SK-N-SH (cell line): ENCODE data around the gene DUSP28. TPM values are rescaled to one million over a fixed set of nuclear protein-coding genes. Genes with fewer than 3 reads are reported as not detected.

Experiments used
- CTCF ChIA-PET: fragments of 300-600, 350-600 bp; formaldehyde crosslinking; extraction: SDS; loops from one replicate; lab custom pipeline; 2021; lab: Yijun Ruan, JAX
- POLR2A ChIA-PET: fragments of 350-600 bp; sonication (Branson Sonifier 250); formaldehyde crosslinking; extraction: SDS; loops from one replicate; lab custom pipeline; 2020; ENCODE audit warnings: antibody characterized with exemption, inconsistent platforms; lab: Yijun Ruan, JAX
- DNase-seq: peaks from one replicate; pipeline ENCODE4 v3.0.0; 2012
- H2AFZ ChIP-seq: fragments of 200-600 bp; sonication (generic); 2 replicates; pipeline ENCODE4 v1.8.1; 2016; ENCODE audit warnings: antibody characterized with exemption, mild to moderate bottlenecking, low read depth
- H3F3A ChIP-seq: fragments of 200-600 bp; sonication (generic); replicated peaks from 2 replicates; pipeline ENCODE3; 2016; ENCODE audit warnings: antibody characterized with exemption, mild to moderate bottlenecking; ENCODE audit not compliant: insufficient read depth
- H3K27ac ChIP-seq, 2 experiments: fragments of 200-500 bp in 1 of 2; fragments of 200-600 bp in 1 of 2; sonication (Bioruptor generic) in 1 of 2; sonication (generic), shearing (Covaris generic) in 1 of 2; 2 replicates each; pipeline versions ENCODE4 v1.5.1 to v1.6.1; 2014 to 2016; ENCODE audit warnings: low read depth in 2 of 2, inconsistent platforms in 1 of 2, low read length in 1 of 2, mild to moderate bottlenecking in 1 of 2, mixed read lengths in 1 of 2
- H3K27me3 ChIP-seq: fragments of 200-600 bp; sonication (generic), shearing (Covaris generic); 2 replicates; pipeline ENCODE4 v1.6.1; 2016; ENCODE audit warnings: mixed run types; ENCODE audit not compliant: insufficient read depth
- H3K36me3 ChIP-seq, 2 experiments: fragments of 200-500 bp in 1 of 2; fragments of 200-600 bp in 1 of 2; sonication (Bioruptor generic) in 1 of 2; sonication (generic) in 1 of 2; replicated peaks in 1 of 2; 2 replicates each; pipeline versions ENCODE3 to v1.5.1; 2014 to 2016; ENCODE audit warnings: low read length in 1 of 2, mild to moderate bottlenecking in 1 of 2; ENCODE audit not compliant: insufficient read depth in 2 of 2, control insufficient read depth in 1 of 2
- H3K4me1 ChIP-seq, 2 experiments: fragments of 200-500 bp in 1 of 2; fragments of 200-600 bp in 1 of 2; sonication (Bioruptor generic) in 1 of 2; sonication (generic), shearing (Covaris generic) in 1 of 2; 2 replicates each; pipeline versions ENCODE4 v1.5.1 to v1.6.1; 2014 to 2016; ENCODE audit warnings: low read depth in 1 of 2, low read length in 1 of 2, mixed run types in 1 of 2; ENCODE audit not compliant: insufficient read depth in 2 of 2, control insufficient read depth in 1 of 2
- H3K4me2 ChIP-seq: fragments of 200-600 bp; sonication (generic), shearing (Covaris generic); 2 replicates; pipeline ENCODE4 v1.6.1; 2017; ENCODE audit warnings: mixed run types
- H3K4me3 ChIP-seq, 2 experiments: fragments of 200-500 bp in 1 of 2; fragments of 200-600 bp in 1 of 2; sonication (Bioruptor generic) in 1 of 2; sonication (generic), shearing (Covaris generic) in 1 of 2; 2 replicates each; pipeline versions ENCODE4 v1.5.1 to v1.8.1; 2014 to 2016; ENCODE audit warnings: low read depth in 2 of 2, inconsistent platforms in 1 of 2, low read length in 1 of 2, mild to moderate bottlenecking in 1 of 2, mixed read lengths in 1 of 2, moderate library complexity in 1 of 2
- H3K79me2 ChIP-seq: fragments of 200-600 bp; sonication (generic); 2 replicates; pipeline ENCODE4 v1.8.1; 2017; ENCODE audit warnings: mild to moderate bottlenecking; ENCODE audit not compliant: insufficient read depth
- H3K9ac ChIP-seq: fragments of 200-600 bp; sonication (generic); 2 replicates; pipeline ENCODE4 v1.6.1; 2017; ENCODE audit warnings: mixed run types
- H3K9me2 ChIP-seq: fragments of 200-600 bp; sonication (generic); 2 replicates; pipeline ENCODE4 v1.6.1; 2017; ENCODE audit warnings: mixed run types
- H3K9me3 ChIP-seq: fragments of 200-600 bp; sonication (generic); 2 replicates; pipeline ENCODE4 v1.6.1; 2017; ENCODE audit warnings: mixed run types, mild to moderate bottlenecking, moderate library complexity
- H4K20me1 ChIP-seq: fragments of 200-600 bp; sonication (generic); 2 replicates; pipeline ENCODE4 v1.6.1; 2017; ENCODE audit warnings: mild to moderate bottlenecking, mixed run types; ENCODE audit not compliant: insufficient read depth
- CHD2 ChIP-seq: fragments of 150-350 bp; IDR thresholded peaks from 2 replicates; pipeline ENCODE4 v1.6.1; 2018; ENCODE audit warnings: low read length; ENCODE audit not compliant: partially characterized antibody
- FOXJ3 ChIP-seq: sonication (generic); formaldehyde crosslinking; IDR thresholded peaks from 2 replicates; pipeline ENCODE4 v1.5.1; 2020; ENCODE audit warnings: mild to moderate bottlenecking, missing genetic modification reagents
- GABPA ChIP-seq: IDR thresholded peaks from 2 replicates; pipeline ENCODE4 v1.4.0; 2012; ENCODE audit warnings: low read depth, mild to moderate bottlenecking
- IRF3 ChIP-seq: fragments of 150-350 bp; IDR thresholded peaks from 2 replicates; pipeline ENCODE4 v1.6.1; 2016; ENCODE audit warnings: mild to moderate bottlenecking, low read depth, low read length
- JUND ChIP-seq: IDR thresholded peaks from 2 replicates; pipeline ENCODE4 v1.4.0; 2012
- MAX ChIP-seq: IDR thresholded peaks from 2 replicates; pipeline ENCODE4 v1.4.0; 2012; ENCODE audit warnings: low read depth
- NRF1 ChIP-seq: IDR thresholded peaks from 2 replicates; pipeline ENCODE4 v1.6.1; 2012; ENCODE audit warnings: low read depth, mild to moderate bottlenecking, low read length
- PBX3 ChIP-seq: IDR thresholded peaks from 2 replicates; pipeline ENCODE4; 2012
- RAD21 ChIP-seq: IDR thresholded peaks from 2 replicates; pipeline ENCODE4 v1.6.1; 2012; ENCODE audit warnings: mild to moderate bottlenecking, low read length
- SIN3A ChIP-seq: IDR thresholded peaks from 2 replicates; pipeline ENCODE4 v1.6.1; 2012; ENCODE audit warnings: low read depth, mild to moderate bottlenecking, low read length, moderate library complexity, borderline replicate concordance
- TAF1 ChIP-seq: IDR thresholded peaks from 2 replicates; pipeline ENCODE4 v1.6.1; 2012; ENCODE audit warnings: low read depth, mild to moderate bottlenecking, low read length, moderate library complexity, borderline replicate concordance
- TEAD4 ChIP-seq: IDR thresholded peaks from 2 replicates; pipeline ENCODE4 v1.4.0; 2012; ENCODE audit warnings: mild to moderate bottlenecking, borderline replicate concordance; ENCODE audit not compliant: insufficient read depth
- ZBTB33 ChIP-seq: IDR thresholded peaks from 2 replicates; pipeline ENCODE4 v1.4.0; 2012; ENCODE audit warnings: low read depth, borderline replicate concordance
- WGBS: methylation state at CpG from one replicate; pipeline ENCODE4 v1.1.6; 2017; ENCODE audit warnings: low lambda C conversion rate; 5-methylcytosine and 5-hydroxymethylcytosine counted together
- polyA plus RNA-seq, 3 experiments: library from polyadenylated mRNA; depleted of rRNA; stranded (reverse); fragments of >200 nt; gene quantifications; 2 replicates each; pipeline ENCODE4 v1.2.3, GENCODE V29; 2012

Gene DUSP28
- polyA plus RNA-seq, 1 of the 3 experiments (the other 2 are of a cell fraction): 4.1 TPM

GRCh38 chr2:240601061-240601830 is 41.1 kb downstream of the DUSP28 start:
- Histone ChIP-seq H3K9ac (no peak overlapping the region), H3K9me3 (no peaks in the 10 kb centered on the region), H3K36me3 (peaks cover 0 to 18% of the 10 kb centered on the region in 2 experiments), H3K4me3 (no peak overlapping the region), H3F3A (no peaks in the 10 kb centered on the region), H4K20me1 (no peaks in the 10 kb centered on the region), H3K4me2 (no peak overlapping the region), H3K79me2 (no peaks in the 10 kb centered on the region), H3K9me2 (no peaks in the 10 kb centered on the region), H2AFZ (no peak overlapping the region), H3K27me3 (no peaks in the 10 kb centered on the region), H3K4me1 (peaks cover 0 to 15% of the 10 kb centered on the region in 2 experiments; a peak in 1 of 4 replicates), H3K27ac (no peak overlapping the region)
- ChIA-PET POLR2A (no interaction called here), CTCF (no interaction called here)
- 91% methylated on average over 19 of the region's 20 CpGs for WGBS
- TF ChIP-seq FOXJ3 (no peak), ZBTB33 (no peak), GABPA (no peak), MAX (no peak), JUND (no peak), CHD2 (no peak), TAF1 (no peak), SIN3A (no peak), NRF1 (no peak), IRF3 (no peak), PBX3 (no peak)
- no peak for DNase-seq

- Histone ChIP-seq H2AFZ (no peak overlapping the region), H3K4me2 (no peak overlapping the region), H3K9me3 (no peaks in the 10 kb centered on the region), H3K4me1 (peaks cover 0 to 15% of the 10 kb centered on the region in 2 experiments; a peak in 1 of 4 replicates), H3K79me2 (no peaks in the 10 kb centered on the region), H3K9me2 (no peaks in the 10 kb centered on the region), H3K36me3 (peaks cover 0 to 14% of the 10 kb centered on the region in 2 experiments), H3F3A (no peaks in the 10 kb centered on the region), H4K20me1 (no peaks in the 10 kb centered on the region), H3K27ac (no peak overlapping the region), H3K27me3 (no peaks in the 10 kb centered on the region), H3K9ac (no peak overlapping the region), H3K4me3 (no peak overlapping the region)
- WGBS: 89% methylated on average over 6 of the region's 11 CpGs
- POLR2A ChIA-PET: no interaction called here
- CTCF ChIA-PET: interaction anchor here (1.3 kb wide), 1 partner anchor 239 kb away, joined by 3 read pairs; no protein-coding TSS in a partner anchor
- TF ChIP-seq RAD21 (no peak), GABPA (no peak), TEAD4 (no peak)
- no peak for DNase-seq
Measured at GRCh38 chr2:240601831-240602160, 41.6 kb downstream of the DUSP28 start.
